NCI-H748 treated with DMSO at 0.1 percent for 48 hours (cell line): Measurements from ENCODE around the gene FTH1.
"Not testable (repeated sequence)": the region's sequence is repeated elsewhere in the genome, so short reads cannot be mapped to it uniquely, and the experiment has no call there.

Experiments used
- DNase-seq: peaks from one replicate; lab custom pipeline; 2025; lab: John Stamatoyannopoulos, UW

The FTH1 gene

GRCh38 chr11:61963282-61964057, 4.0 kb downstream of the FTH1 start:
- no peak for DNase-seq

- DNase-seq: no peak
These were observed 4.5 kb downstream of the FTH1 start for GRCh38 chr11:61963016-61963281.

- no peak for DNase-seq
These were observed 5.0 kb downstream of the FTH1 start for GRCh38 chr11:61962213-61963015.

- no peak for DNase-seq
These were observed 5.7 kb downstream of the FTH1 start for GRCh38 chr11:61961570-61962212.

- DNase-seq: no peak
These were observed 6.9 kb downstream of the FTH1 start for GRCh38 chr11:61960532-61960931.

- DNase-seq: no peak
These were observed 7.8 kb downstream of the FTH1 start for GRCh38 chr11:61959678-61960077.

GRCh38 chr11:61959114-61959513, 8.3 kb downstream of the FTH1 start:
- DNase-seq: no peak

- DNase-seq: no peak
These were observed 8.8 kb downstream of the FTH1 start for GRCh38 chr11:61958590-61958989.

GRCh38 chr11:61957021-61957770, 10.2 kb downstream of the FTH1 start:
- no peak for DNase-seq

GRCh38 chr11:61956191-61957020, 11.0 kb downstream of the FTH1 start:
- no peak for DNase-seq

GRCh38 chr11:61955422-61956135, 11.9 kb downstream of the FTH1 start:
- DNase-seq: no peak

- no peak for DNase-seq
These were observed 12.5 kb downstream of the FTH1 start for GRCh38 chr11:61954851-61955421.

- DNase-seq: no peak
These were observed 13.2 kb downstream of the FTH1 start for GRCh38 chr11:61954106-61954850.

GRCh38 chr11:61953632-61954031, 13.8 kb downstream of the FTH1 start:
- DNase-seq: not testable (repeated sequence)

GRCh38 chr11:61952882-61953281, 14.6 kb downstream of the FTH1 start:
- DNase-seq: no peak

GRCh38 chr11:61951484-61952135, 15.8 kb downstream of the FTH1 start:
- DNase-seq: no peak

- no peak for DNase-seq
These were observed 17.3 kb downstream of the FTH1 start, which contains the start of gene BEST1 for GRCh38 chr11:61950035-61950547. BEST1 (plus strand) TSS chr11:61950351; CDS start chr11:61951807, 1,456 bp downstream.

- no peak for DNase-seq
These were observed 18.0 kb downstream of the FTH1 start for GRCh38 chr11:61949169-61950034.
